8988T (cell line): Measurements from ENCODE around the gene OAS1.
A peak's percentile ranks its signal among the peaks of the same experiment; 100 is the strongest.
"Not testable (repeated sequence)": the region's sequence is repeated elsewhere in the genome, so short reads cannot be mapped to it uniquely, and the experiment has no call there.

Experiments used
- DNase-seq: peaks from one replicate; pipeline ENCODE4 v3.0.0; 2011

OAS1 gene

DNA sequence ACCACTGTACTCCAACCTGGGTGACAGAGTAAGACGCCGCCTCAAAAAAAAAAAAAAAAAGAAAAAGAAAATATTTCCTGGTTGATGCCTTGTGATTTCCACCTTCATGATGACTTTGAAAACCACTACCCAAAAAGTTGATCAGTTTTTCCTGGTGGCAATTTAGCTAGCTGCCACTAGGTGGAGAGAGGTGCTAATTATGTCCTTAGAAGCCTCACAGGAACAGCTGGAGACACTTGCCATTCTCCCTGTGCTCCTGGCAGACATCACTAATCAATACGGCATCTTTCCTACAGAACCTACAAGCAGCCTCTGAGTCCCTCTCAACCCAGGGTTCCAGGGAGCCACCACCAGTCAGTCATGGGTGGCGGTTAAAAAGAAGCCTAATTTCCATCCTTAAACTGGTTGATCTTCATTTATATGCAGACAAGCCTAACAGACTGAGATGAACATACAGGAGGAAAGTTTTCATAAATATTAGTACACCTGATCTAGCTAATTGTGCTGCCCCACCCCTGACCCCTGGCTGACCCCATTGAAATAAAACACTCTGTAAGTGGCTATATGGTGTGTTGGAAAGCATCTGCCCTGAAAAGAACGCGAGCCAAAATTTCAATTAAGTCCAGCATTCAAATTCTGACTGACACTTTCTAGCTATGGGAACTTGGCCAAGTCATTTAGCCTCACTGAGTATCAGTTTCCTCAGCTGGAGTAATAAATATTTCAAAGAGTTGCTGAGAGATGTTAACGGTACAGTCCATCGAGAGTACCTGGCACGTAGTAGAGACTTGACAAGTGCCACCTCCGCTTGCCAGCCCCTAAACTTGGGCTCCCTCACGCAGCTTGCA is 6.2 kb upstream of the OAS1 start:
- peak; percentile 43 for DNase-seq

DNA sequence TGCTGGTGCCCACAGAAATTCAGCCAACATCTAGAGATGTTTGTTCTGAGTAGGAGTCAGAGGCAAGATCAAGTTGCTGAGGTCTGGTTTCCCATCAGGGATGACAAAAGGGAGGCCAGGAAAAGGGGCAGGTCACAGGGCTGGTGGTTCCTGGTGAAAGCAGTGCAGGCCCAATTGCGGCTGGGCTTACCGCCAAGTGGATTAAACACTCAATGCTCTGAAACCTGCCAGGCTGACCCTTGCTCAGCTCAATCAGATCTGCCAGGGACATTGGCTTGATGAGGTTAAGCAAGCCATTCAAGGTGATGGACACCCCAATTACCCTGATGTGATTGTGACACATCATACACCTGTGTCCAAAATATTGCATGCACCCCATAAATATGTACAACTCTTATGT is 5.5 kb upstream of the OAS1 start:
- no peak for DNase-seq

DNA sequence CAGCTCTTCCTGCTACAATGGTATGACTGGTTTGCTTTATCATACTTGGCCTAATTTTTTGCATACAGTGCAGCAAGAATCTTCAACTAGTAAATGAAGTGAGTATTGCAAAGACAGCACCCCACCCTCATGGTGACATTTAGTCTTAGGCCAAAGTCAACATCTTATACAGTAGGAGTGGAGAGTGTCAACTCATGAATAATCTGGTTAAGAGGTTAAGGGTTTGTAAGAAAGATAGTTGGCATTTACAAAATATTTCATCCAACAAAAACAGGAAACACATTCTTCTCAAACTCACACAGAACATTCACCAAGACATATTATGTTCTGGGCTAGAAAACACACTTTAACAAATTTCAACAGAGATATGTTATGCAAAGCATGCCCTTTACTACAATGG is 2.2 kb upstream of the OAS1 start:
- DNase-seq, result no peak

DNA sequence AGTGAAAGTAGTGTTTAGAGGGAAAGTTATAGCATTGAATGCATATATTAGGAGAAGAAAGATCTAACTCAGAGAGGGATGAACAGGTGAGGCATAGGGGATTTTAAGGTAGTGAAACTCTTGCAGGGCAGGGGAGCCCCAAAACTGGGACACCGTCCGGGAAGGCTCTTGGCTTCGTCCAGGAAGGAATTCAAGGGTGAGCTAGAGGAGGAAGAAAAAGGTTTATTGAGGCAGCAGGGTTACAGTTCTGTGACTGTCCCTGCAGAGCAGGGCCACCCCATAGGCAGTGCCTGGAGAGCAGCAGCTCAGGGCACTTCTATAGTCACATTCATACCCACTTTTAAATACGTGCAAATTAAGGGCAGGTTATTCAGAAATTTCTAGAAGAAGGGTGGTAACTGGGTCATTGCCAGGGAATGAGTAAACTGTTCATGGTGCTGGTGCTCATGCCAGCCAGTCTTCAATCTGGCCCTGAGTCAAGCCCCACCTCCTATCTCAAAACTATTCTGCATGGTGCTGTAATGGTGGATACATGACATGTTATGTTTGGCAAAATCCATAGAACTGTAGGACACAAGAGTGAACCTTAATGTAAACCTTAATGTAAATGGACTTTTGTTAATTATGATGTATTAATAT is 1.2 kb upstream of the OAS1 start:
- no peak for DNase-seq

DNA sequence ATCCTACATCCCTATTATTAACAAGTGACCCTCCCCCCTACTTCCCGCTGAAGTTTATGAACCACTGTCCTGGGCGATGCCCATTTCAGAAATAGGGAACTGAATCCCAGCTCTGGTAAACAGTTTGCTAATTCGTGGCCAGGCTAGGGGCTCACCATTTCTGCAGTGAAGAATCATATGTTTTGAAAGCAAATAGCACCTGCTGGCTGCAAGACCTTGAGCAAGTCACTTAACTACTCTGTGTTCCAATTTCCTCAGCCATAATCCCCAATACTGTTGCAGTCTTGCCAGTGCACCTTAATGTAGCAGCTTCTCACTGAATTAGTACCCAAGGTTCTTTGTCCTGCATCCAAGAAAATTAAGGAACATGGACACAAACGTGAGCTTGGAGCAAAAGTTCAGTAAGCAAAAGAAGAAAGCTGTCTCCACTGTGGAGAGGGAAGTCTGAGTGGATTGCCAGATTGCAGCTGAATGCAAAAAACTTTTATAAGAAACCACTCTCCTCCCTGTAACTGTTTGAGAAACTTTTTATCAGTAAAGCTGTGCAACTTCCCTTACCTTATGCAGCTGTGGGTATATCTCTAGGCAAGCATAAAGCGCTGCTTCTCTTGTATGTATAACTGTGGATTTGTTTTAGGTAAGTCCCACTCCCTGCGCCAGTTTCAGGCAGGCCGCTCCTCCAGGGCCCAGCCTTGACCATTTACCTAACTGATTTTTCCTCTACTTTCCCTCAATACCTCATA is 824 bp downstream of the OAS1 start:
- DNase-seq, result no peak

DNA sequence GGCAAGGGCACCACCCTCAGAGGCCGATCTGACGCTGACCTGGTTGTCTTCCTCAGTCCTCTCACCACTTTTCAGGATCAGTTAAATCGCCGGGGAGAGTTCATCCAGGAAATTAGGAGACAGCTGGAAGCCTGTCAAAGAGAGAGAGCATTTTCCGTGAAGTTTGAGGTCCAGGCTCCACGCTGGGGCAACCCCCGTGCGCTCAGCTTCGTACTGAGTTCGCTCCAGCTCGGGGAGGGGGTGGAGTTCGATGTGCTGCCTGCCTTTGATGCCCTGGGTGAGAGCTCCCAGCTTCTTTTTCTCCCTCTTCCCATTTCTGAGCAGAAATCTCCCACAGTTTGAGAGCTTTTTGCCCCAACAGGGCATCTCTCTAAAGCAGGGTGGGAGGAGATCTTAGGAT is 1.8 kb downstream of the OAS1 start:
- no peak for DNase-seq

DNA sequence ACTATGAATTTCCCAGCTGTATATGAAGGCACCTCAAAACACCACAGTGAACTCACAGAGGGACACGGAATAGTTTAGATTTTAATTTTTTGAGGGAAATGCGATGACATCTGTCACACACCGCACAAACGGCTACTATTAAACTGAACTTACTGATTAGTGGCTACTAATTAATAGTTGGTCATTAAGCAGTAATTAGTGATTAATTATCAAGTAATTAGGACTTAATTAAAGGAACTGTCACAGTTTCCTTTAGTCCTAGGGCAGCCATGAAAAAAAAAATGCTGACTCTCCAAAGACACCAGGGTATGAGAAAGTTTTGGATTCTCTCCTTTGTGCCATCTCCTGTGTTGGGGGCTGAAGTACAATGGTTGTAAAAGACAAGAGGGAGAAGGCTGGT is 2.9 kb downstream of the OAS1 start:
- no peak for DNase-seq

DNA sequence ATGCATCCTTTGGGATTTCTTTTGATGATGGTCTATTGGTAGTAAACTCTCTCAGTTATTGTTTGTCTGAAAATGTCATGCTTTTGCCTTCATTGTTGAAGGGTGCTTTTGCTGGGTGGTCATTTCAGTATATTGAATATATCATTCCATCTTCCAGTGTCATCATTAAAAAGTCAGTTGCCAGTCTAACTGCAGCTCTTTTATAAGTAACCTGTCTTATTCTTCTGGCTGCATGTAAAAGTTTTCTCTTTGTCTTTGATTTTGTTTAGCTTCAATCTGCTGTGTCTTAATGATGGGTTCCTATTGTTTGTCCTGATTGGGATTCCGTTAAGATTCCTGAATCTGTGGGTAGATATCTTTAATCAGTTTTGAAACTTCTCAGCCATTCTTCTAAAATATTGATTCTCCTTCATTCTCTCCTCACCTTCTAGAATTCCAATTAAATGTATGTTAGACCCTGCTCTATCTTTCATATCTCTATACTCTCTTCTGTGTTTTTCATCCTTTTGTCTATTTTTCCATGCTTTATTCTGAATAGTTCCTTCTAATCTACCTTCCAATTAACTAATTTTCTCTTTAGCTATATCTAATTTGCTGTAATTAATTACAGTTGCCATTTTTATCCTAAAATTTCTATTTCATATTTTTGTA is 6.4 kb downstream of the OAS1 start:
- DNase-seq, result no peak

DNA sequence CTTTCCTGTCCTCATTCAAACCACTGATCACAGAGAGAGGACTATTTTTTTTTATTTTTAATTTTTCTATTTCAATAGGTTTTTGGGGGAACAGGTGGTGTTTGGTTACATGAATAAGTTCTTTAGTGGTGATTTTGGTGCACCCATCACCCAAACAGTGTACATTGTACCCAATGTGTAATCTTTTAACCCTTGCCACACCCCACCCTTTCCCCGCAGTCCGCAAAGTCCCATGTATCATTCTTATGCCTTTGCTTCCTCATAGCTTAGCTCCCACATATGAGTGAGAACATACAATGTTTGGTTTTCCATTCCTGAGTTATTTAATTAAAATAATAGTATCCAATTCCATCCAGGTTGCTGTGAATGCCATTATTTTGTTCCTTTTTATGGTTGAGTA is 7.1 kb downstream of the OAS1 start:
- DNase-seq, result not testable (repeated sequence)

DNA sequence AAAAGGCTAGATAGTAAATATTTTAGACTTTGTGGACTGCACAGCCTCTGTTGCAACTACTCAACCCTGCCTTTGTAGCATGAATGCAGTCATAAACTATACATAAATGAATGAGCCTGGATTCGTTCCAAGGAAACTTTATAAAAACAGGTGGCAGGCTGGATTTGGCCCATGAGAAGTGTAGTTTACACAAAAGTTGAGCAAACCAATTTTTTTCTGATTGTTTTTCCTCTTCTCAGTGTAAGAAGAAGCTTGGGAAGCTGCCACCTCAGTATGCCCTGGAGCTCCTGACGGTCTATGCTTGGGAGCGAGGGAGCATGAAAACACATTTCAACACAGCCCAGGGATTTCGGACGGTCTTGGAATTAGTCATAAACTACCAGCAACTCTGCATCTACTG is 9.5 kb downstream of the OAS1 start:
- DNase-seq, result no peak

DNA sequence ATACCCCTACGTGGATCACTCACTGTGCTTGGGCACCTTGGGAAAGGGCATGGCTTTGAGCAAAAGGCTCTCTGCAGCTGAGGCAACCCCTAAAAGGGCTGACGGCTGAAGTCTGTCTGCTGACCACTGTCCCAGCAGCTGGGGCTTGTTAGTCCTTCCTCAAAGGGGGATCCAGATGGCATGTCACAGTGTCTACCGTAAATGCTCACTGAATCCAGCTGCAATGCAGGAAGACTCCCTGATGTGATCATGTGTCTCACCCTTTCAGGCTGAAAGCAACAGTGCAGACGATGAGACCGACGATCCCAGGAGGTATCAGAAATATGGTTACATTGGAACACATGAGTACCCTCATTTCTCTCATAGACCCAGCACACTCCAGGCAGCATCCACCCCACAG is 12.4 kb downstream of the OAS1 start:
- no peak for DNase-seq

DNA sequence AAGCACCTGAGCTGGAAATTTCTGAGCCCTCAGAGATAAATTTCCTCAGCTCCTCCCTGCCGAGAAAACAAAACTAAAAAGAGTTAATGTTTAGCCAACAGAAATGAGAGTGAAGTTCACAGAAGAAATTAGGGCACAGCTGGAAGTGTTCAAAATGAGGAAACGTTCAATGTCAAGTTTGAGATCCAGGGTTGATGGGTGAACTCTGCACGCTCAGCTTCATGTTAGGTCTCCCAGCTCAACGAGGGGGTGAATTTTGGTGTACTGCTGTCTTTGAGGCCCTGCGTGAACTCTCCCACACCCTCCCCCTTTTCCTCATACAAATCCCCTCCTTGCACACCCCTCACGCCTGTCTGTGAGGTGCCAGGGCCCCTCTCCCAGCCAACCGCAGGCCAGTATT is 18.2 kb downstream of the OAS1 start:
- no peak for DNase-seq

DNA sequence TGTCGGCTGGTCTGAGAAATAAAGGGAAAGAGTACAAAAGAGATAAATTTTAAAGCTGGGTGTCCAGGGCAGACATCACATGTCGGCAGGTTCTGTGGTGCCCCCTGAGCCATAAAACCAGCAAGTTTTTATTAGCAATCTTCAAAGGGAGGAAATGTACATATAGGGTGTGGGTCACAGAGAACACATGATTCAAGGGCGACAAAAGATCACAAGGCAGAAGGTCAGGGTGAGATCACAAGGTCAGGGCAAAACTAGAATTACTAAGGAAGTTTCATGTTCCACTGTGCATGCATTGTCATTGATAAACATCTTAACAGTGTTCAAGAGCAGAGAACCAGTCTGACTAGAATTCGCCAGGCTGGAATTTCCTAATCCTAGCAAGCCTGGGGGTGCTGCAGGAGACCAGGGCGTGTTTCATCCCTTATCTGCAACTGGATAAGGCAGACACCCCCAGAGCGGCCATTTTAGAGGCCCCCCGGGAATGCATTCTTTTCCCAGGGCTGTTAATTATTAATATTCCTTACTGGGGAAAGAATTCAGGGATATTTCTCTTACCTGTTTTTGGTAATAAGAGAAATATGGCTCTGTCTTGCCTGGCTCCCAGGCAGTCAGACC is 19.8 kb downstream of the OAS1 start:
- DNase-seq, result not testable (repeated sequence)

DNA sequence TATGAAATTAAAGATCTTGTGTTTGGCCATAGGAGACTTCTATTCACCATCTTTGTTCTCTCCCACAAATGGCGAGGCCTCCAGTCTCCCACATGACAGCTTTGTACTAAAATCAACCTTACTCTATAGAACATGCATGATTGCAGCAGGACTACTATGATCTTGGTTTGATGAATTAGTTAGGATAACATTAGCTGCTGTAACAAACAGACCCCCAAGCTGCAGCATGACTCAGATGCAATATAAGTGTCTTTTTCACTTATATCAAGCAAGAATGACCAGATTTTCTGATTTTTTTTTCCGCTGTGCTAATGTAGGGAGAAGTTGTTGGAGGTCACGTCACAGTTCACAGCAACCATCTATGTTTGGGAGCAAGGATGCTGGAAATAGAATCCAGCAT is 20.7 kb downstream of the OAS1 start:
- no peak for DNase-seq

DNA sequence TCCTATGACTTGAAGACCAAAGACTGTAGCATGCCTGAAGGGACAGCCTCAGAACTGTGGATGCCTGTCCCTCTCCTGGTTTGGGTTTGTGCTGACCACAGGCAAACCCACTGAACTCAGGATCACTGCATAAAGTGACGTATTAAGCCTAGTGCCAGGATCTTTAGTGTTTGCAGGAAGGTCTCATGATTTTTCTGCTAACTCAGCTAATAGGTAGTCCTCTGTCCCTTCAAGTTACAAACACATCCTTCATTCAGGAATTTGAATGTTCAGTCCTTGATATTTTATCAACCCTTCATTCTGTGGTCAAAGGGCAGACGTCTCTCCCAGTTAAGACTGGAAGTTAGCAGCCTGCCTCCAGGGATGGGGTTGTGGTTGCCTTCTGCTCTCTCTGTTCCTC is 21.2 kb downstream of the OAS1 start:
- DNase-seq, result no peak

DNA sequence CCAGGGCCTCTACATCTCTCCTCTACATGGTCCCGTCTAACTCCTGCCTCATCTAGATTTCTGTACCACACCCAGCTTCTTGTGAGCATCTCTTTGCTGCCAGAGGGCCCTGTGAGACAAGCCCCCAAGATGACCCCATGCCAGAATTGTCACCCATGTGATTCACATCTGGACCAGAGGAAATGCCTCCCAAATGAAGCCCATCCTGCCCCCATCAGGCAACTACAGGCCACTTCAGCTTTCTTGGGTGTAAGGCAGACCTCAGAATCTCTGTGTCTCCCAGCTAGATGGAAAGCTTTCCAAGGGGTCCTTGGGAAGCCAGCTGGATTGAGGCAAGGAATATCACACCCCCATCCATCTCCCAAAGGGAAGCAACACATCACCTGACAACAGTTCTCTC is 22.2 kb downstream of the OAS1 start:
- DNase-seq, result no peak

DNA sequence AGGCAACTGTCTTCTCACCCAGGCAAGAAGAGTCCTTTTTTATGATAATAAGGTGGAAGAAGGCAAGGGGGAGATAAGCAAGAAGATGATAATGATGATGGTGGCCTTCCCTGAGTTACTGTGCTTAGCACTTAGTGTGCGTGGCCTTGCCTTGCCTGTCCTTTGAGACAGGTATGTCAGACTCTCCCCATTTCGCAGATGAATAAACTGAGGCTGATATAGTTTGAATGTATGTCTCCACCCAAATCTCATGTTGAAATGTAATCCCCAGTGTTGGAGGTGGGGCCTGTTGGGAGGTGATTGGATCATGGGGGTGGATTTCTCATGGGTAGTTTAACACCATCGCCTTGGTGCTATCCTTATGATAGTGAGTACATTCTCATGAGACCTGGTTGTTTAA is 23.0 kb downstream of the OAS1 start:
- no peak for DNase-seq

DNA sequence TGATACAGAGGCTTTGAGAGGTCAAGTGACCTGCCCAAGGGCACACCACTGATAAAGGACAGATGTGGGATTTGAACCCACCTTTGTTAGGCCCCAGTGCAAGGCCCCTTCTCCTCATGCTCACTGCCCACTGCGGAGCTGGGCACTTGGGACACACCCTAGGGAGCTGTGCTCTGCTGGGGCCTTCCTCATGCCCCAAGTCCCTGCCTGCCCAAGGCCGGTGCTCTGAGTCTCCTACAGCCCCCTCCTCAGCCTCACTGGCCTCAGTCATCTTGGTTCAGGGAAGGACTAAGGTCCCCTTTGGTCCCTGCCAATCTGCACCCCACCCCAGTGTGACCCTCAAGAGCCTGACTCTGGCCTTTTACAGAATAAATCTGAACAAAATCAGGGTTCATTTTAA is 23.6 kb downstream of the OAS1 start:
- no peak for DNase-seq

DNA sequence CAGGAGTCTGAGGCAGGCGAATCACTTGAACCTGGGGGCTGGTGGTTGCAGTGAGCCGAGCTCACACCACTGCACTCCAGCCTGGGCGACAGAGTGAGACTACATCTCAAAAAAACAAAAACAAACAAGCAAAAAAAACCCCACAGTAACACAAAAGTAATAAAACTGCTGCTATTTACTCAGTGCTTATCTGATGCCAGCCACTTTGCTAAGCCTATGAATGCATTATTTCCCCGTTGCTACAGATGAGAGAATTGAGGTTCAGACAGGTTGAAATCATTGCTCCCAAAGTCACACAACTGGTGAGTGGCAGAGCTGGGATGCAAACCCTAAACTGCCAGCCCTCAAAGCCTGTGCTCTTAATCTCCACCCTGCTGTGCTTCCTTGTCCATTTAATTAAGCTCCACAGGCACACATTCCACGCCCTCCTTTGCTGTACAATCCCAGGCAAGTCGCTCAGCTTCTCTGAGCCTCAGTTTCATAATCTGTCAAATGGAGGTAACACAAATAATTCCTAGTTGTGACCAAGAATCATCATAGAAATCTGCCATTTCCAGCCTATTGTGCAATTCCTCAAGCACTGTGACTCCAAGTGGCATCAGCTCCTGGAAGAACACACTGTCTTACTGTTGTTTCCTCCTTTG is 25.8 kb downstream of the OAS1 start:
- DNase-seq, result no peak

DNA sequence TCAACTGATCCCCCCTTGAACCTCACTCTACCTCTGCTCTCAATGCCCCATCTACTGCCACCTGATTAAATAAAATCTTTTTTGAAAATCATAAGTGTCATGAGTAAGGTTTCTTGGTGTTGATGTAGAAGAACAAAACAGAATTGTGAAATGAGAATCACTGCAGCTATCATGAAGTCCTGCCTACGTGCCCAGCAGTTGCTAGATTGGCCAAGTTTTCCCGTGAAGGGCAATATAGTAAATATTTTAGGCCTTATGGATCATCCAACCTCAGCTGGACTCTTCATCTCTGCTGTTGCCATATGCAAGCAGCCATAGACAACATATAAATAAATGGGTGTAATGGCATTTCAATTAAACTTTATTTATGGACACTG is 26.4 kb downstream of the OAS1 start:
- no peak for DNase-seq

DNA sequence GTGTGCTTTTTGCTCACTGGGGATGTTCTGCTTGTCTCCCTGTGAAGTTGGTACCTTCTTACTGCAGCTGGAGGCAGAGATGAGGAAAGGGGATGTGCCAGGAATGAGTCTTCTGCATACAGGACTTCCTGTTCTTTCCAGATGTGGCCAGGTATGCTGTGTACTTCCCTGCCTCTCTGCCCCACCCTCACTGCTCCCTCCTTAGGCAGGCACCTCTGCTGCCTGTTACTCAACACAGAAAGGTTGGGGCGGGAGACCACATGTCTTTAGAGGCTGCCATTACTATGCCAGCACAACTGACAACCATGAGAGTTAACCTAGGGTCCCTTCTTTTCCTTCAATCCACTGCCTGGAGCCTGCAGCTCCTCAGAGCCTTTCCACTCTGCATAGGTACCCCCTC is 29.5 kb downstream of the OAS1 start:
- DNase-seq, result no peak

DNA sequence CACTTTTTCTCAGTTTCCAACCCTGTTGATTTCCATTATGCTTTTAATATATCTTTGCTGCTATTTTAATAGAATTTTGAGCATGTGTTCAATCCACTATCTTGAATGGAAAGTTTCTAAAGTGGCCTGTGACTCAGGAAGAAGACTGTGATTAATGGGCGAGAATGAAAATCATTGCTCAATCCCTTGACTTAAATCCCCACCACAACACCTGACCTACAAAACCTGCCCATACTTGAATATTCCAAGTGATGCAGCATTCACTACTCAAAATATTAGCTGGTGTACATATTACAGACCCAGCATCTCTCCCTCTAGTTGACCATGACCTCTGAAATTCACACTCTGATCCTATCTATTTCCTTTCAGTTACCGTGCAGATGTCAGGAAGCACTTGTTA is 30.2 kb downstream of the OAS1 start:
- DNase-seq, result no peak
